Esophagus muscularis mucosa (tissue), 4 donors: ENCODE data around the gene DKK2. TPM values are rescaled to one million over a fixed set of nuclear protein-coding genes. Genes with fewer than 3 reads are reported as not detected.
"Not testable (repeated sequence)": the region's sequence is repeated elsewhere in the genome, so short reads cannot be mapped to it uniquely, and the experiment has no call there.

Experiments used
- DNase-seq: peaks from one replicate; pipeline ENCODE4 v3.0.0-alpha.2; 2017; ENCODE audit errors: extremely low spot score
- H3K27ac ChIP-seq, 4 donors: fragments of 200-600 bp; sonication (generic); replicated peaks in 1 of 4; 1 replicate in 3 of 4; 2 replicates in 1 of 4; pipeline ENCODE4 v1.5.1; 2016 to 2019; ENCODE audit warnings: mild to moderate bottlenecking in 1 of 4
- H3K27me3 ChIP-seq, 4 donors: fragments of 200-600 bp; sonication (generic); one replicate each; pipeline versions ENCODE4 v1.5.1 to v1.6.0; 2016 to 2019
- H3K36me3 ChIP-seq, 4 donors: fragments of 200-600 bp; sonication (generic); one replicate each; pipeline ENCODE4 v1.5.1; 2016 to 2019
- H3K4me1 ChIP-seq, 4 donors: fragments of 200-600 bp; sonication (generic); one replicate each; pipeline ENCODE4 v1.5.1; 2016 to 2019
- H3K4me3 ChIP-seq, 4 donors: fragments of 200-600 bp; sonication (generic); 1 replicate in 2 of 4; 2 replicates in 2 of 4; pipeline ENCODE4 v1.5.1; 2016 to 2019; ENCODE audit warnings: mild to moderate bottlenecking in 4 of 4, moderate library complexity in 1 of 4
- H3K9me3 ChIP-seq, 4 donors: fragments of 200-600 bp; sonication (generic); 1 replicate in 3 of 4; 2 replicates in 1 of 4; pipeline ENCODE4 v1.5.1; 2016 to 2019
- CTCF ChIP-seq, 3 experiments: fragments of 200-600 bp in 2 of 3; fragments of 450-650 bp in 1 of 3; sonication (generic) in 2 of 3; IDR thresholded peaks; one replicate each; pipeline ENCODE4 v1.5.1; 2017 to 2019; ENCODE audit warnings: antibody characterized with exemption in 3 of 3, mild to moderate bottlenecking in 2 of 3, moderate library complexity in 1 of 3
- EP300 ChIP-seq: sonication (generic); formaldehyde crosslinking; IDR thresholded peaks from one replicate; pipeline ENCODE4 v1.6.1; 2017; ENCODE audit warnings: antibody characterized with exemption
- POLR2A ChIP-seq: fragments of 450-650 bp; IDR thresholded peaks from one replicate; pipeline ENCODE4 v1.6.1; 2017; ENCODE audit warnings: antibody characterized with exemption, moderate library complexity, mild to moderate bottlenecking, low read depth
- POLR2AphosphoS5 ChIP-seq, 2 donors: sonication (generic); formaldehyde crosslinking; IDR thresholded peaks; one replicate each; pipeline ENCODE4 v1.6.1; 2017; ENCODE audit warnings: antibody characterized with exemption in 2 of 2
- WGBS: methylation state at CpG from one replicate; pipeline ENCODE4 v1.1.5; 2018; 5-methylcytosine and 5-hydroxymethylcytosine counted together
- intact Hi-C: fragments of 100-400 bp; cut with DNase I; formaldehyde crosslinking; loops from one replicate; pipeline ENCODE4 v1.15.1; 2023
- total RNA-seq, 4 donors: library from RNA; depleted of rRNA; stranded (reverse); fragments of >200 nt; gene quantifications; one replicate each; pipeline versions ENCODE4 v1.1.0 to v1.2.1, GENCODE V29; 2016

DKK2 gene
- total RNA-seq, 4 donors from 2014 or later = 0.52 to 1.8 (median 0.70) TPM

DNA sequence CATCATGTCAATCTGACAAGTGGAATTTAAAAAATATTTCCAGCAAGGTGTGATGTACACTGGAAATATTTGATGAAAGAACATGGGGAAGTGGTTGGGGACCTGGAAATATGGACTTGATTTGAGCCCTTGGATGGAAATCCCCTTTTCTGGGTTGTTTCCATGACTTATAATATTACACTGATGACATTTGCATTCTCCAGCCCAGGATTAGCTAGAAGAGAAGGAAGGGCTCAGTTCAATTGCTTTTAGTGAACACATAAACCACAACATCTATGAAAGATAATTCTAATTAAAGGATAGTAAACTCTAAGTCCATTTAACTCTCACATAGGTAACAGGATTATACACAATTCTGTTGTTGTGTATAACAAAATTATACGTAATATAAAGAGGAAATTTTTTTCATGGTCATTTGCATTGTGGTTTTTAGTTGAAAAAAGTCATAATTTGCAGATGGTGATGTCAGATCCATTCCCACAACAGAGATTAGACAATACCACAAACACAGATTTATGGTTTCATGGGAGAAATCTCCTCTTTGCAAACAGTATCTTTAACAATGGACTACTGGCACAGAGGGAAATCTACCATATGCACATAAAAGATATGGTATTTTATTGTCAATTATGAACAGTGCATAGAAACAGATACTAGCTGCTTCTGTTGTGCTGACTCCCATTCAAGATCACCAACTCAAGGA, 126.5 kb downstream of the DKK2 start:
- Histone ChIP-seq H3K36me3 (no peaks in the 10 kb centered on the region), H3K4me3 (no peak overlapping the region), H3K27me3 (no peaks in the 10 kb centered on the region), H3K9me3 (no peaks in the 10 kb centered on the region), H3K4me1 (no peaks in the 10 kb centered on the region), H3K27ac (no peak overlapping the region)
- DNase-seq = no peak
- TF ChIP-seq POLR2AphosphoS5 (IDR thresholded peaks at IDR 0.05) (no peak), EP300 (no peak), CTCF (IDR thresholded peaks at IDR 0.05) (no peak), POLR2A (no peak)
- WGBS = 75% methylated on average over 1 of the region's 1 CpG
- intact Hi-C loops = no loop called here

- H3K9me3 ChIP-seq, H3K27ac ChIP-seq, H3K27me3 ChIP-seq, H3K4me1 ChIP-seq, intact Hi-C loops, H3K4me3 ChIP-seq, DNase-seq, H3K36me3 ChIP-seq: not testable (repeated sequence)
- WGBS = 94% methylated on average over 11 of the region's 11 CpGs
Observed at GRCh38 chr4:106908049-106908448, 128.1 kb downstream of the DKK2 start.

GRCh38 chr4:106907216-106907615, 128.9 kb downstream of the DKK2 start:
- intact Hi-C loops = no loop called here
- TF ChIP-seq POLR2A = no peak
- no peak for TF ChIP-seq EP300
- TF ChIP-seq POLR2AphosphoS5 (IDR thresholded peaks at IDR 0.05) = no peak
- no peak for TF ChIP-seq CTCF (IDR thresholded peaks at IDR 0.05)
- no peaks in the 10 kb centered on the region for H3K4me1 ChIP-seq
- H3K27ac ChIP-seq = no peak overlapping the region
- DNase-seq = no peak
- no peaks in the 10 kb centered on the region for H3K9me3 ChIP-seq
- H3K27me3 ChIP-seq = no peaks in the 10 kb centered on the region
- no peak overlapping the region for H3K4me3 ChIP-seq
- 52% methylated on average over 2 of the region's 2 CpGs for WGBS
- H3K36me3 ChIP-seq = no peaks in the 10 kb centered on the region

DNA sequence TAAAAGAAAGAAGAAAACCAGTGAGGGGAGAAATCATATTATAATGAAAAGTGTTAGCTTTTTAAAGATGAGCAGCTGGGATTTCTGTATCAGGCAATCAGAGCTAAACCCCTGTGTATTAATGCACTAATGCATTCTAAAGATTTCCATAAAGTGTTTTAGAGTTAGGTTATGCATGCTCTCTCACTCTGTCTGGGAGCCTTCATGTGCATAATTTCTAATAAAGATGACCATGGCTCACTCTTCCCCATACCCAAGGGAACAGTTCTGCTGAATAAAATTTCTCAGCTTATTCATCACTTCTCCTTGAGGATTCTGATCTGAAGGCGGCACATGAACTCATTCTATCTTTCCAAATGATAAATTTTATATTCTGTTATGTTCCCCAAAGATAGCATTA, 129.4 kb downstream of the DKK2 start:
- no peak overlapping the region for H3K4me3 ChIP-seq
- intact Hi-C loops = no loop called here
- no peaks in the 10 kb centered on the region for H3K9me3 ChIP-seq
- H3K27ac ChIP-seq = no peak overlapping the region
- H3K27me3 ChIP-seq = no peaks in the 10 kb centered on the region
- no peak for DNase-seq
- TF ChIP-seq EP300 (no peak), POLR2A (no peak), CTCF (IDR thresholded peaks at IDR 0.05) (no peak), POLR2AphosphoS5 (IDR thresholded peaks at IDR 0.05) (no peak)
- 83% methylated on average over 1 of the region's 1 CpG for WGBS
- no peaks in the 10 kb centered on the region for H3K4me1 ChIP-seq
- H3K36me3 ChIP-seq = no peaks in the 10 kb centered on the region

GRCh38 chr4:106898621-106899230, 137.4 kb downstream of the DKK2 start:
- Histone ChIP-seq H3K4me3 (no peak overlapping the region), H3K4me1 (no peaks in the 10 kb centered on the region), H3K27me3 (no peaks in the 10 kb centered on the region), H3K36me3 (no peaks in the 10 kb centered on the region), H3K9me3 (peaks cover 0 to 5% (median 2%) of the 10 kb centered on the region in 4 donors), H3K27ac (no peak overlapping the region)
- 44% methylated on average over 4 of the region's 4 CpGs for WGBS
- intact Hi-C loops = no loop called here
- DNase-seq = no peak
- TF ChIP-seq CTCF (IDR thresholded peaks at IDR 0.05) = peak in 2 of 3 experiments; percentile 11 to 40
- TF ChIP-seq POLR2A = no peak
- TF ChIP-seq EP300 = no peak
- no peak for TF ChIP-seq POLR2AphosphoS5 (IDR thresholded peaks at IDR 0.05)
